GM12874 (cell line): ENCODE data around the gene UBE2D4.
A peak's percentile ranks its signal among the peaks of the same experiment; 100 is the strongest.
"Not testable (repeated sequence)": the region's sequence is repeated elsewhere in the genome, so short reads cannot be mapped to it uniquely, and the experiment has no call there.

Experiments used
- CTCF ChIP-seq: IDR thresholded peaks from 2 replicates; pipeline ENCODE4 v1.5.1; 2011; ENCODE audit warnings: low read depth, mild to moderate bottlenecking, control low read depth, low read length, moderate library complexity; ENCODE audit not compliant: insufficient read depth

The UBE2D4 gene

DNA sequence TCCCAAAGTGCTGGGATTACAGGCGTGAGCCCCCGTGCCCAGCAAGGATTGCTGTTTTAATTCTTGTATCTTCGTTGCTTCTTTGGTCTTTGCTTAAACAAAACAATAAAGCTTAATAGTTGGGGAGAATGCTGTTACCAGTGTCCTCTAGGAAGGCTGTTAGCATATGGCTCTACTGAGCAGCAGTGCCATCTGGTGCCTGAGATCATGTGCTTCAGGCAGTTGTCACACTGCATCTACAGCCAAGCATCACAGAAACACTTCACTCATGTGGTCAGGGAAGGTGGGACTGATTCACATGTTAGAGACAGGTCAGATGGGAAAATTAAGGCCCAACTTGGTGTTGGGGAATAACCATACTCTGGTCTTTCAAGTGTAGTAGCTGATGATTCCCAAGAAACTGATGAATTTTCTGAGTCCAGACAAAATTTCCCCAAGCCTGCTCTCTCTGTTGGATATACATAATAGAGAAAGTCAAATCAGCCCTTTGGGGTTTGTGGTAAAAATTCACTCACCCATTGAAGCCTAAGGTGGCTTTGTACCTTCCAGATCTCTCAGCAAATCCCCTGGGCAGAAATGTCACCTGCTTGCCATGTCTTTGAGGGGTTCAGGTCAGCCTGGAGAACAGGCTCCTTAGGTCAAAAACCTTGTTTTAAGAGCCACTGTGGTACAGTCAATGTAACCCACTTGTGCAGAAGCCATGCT, 28.4 kb downstream of the UBE2D4 start:
- peak; percentile 59 for TF ChIP-seq CTCF

DNA sequence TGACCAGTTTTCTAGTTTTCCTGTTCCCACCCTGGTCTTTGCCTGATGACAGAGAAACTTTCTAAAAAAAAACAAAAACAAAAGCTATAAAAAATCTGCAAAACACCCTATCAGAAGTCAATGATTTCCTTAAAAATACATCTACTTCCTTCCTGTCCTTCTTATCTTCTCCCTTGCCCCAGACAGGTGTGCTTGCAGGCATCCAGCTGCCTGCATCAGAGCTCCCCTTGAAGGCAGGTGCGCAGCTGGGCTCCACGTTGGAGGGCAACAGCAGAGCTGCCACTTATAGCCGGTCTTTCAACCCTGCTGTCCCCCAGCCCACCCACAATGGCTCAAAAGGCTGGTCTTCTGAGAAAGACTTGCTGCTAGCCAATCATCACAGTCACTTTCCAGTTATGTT, 29.8 kb downstream of the UBE2D4 start:
- no peak for TF ChIP-seq CTCF

DNA sequence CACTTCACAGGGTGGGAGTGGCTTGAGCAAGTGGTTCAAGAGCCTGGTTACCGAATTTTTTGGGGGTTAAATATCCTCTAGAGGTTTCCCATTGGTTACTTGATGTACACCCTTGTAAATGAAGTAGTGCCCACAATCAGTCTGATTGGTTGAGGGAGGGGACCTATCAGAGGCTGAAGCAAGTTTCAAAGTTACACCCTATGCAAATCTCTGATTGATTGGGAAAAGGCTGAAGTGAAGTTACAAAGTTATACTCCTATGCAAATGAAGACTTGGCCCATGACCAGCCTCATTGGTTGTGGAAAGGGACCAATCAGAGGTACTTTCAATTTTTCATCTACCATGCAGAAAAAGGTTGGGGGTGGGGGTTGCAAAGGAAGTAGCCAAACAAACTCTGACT, 34.7 kb downstream of the UBE2D4 start:
- TF ChIP-seq CTCF, result no peak

- TF ChIP-seq CTCF, result no peak
Measured at GRCh38 chr7:43977525-43977924, 51.3 kb downstream of the UBE2D4 start.

DNA sequence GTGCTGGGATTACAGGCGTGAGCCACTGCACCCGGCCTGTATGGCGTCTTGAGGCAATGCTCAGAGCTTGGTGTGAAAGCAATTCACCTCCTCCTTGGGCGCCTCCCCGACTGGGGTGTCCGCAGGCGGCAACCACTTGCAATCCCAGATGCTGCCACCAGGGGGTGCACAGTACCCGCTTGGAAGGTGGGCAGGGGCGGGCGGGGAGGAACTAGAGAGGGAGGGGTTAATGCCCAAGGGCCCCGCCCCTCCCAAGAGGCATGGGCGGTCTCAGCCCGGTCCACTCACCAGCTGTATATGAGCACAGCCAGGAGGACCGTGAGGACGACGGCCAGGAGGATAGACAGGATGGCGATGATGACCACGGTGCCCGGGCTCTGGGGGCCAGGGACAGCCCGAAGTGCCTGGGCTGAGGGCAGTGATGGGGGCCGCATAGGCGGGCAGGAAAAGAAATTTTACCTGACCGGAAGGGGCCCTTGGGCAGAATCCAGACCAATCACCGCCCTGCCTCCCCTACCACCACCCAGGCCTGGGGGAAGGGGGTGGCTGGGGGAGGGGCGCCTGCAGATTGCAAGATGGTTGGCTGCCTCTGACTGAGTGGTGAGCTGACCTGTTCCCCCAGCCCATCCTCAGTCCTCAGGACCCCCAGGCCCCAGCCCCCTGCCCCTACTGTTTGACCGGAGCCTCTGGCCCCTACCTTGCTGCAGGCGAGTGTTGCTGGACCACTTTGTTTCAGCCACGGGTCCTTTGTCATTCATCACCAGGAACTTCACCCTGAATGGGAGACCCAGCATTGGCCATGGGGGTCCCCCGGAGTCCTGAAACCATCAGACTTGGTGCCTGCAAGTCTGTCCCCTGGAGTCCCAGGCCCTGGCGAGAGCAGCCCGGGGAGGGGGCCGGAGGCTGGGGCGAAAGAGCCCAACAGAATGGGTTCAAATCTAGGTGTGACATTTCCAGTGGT, 59.9 kb downstream of the UBE2D4 start:
- peak; percentile 47; the same call in 1 of the 2 replicates for TF ChIP-seq CTCF

GRCh38 chr7:43997532-43997931, 71.3 kb downstream of the UBE2D4 start, which contains the start of gene SPDYE1:
Gene SPDYE1 (plus strand): TSS chr7:43997897. CDS start chr7:43999950, 2,053 bp downstream.
- not testable (repeated sequence) for TF ChIP-seq CTCF
